Measurements from ENCODE around the gene GALNTL6. TPM values are rescaled to one million over a fixed set of nuclear protein-coding genes. Genes with fewer than 3 reads are reported as not detected.

The GALNTL6 gene
- polyA plus RNA-seq, 1 donor (not counting 4 experiments of a cell fraction or from before 2014, with no cell fraction given), result not detected

GRCh38 chr4:172978848-172979247, 1165.6 kb downstream of the GALNTL6 start:
- Histone ChIP-seq H3K79me2 (ENCODE audit: control insufficient read depth, insufficient read depth, low read length) (no peaks in the 10 kb centered on the region), H4K20me1 (ENCODE audit: control insufficient read depth, extremely low read depth, insufficient read depth, low read length) (no peaks in the 10 kb centered on the region), H3K4me2 (ENCODE audit: control insufficient read depth, extremely low read depth, insufficient read depth, low read depth, low read length) (no peak overlapping the region), H3K9me3 (ENCODE audit: control insufficient read depth, low read depth, low read length) (no peaks in the 10 kb centered on the region), H3K4me1 (ENCODE audit: control insufficient read depth, extremely low read depth, insufficient read depth, low read length) (peaks cover 11% of the 10 kb centered on the region), H3K9me1 (ENCODE audit: control insufficient read depth, extremely low read depth, insufficient read depth, low read length) (no peaks in the 10 kb centered on the region), H2AFZ (ENCODE audit: control insufficient read depth, low read length) (no peak overlapping the region), H3K27me3 (ENCODE audit: control insufficient read depth, extremely low read depth, insufficient read depth, low read length) (no peaks in the 10 kb centered on the region), H3K27ac (ENCODE audit: control insufficient read depth, insufficient read depth, low read length) (no peak overlapping the region), H3K36me3 (ENCODE audit: control insufficient read depth in 2 of 2, extremely low read depth in 1 of 2, insufficient read depth in 2 of 2, low read length in 2 of 2) (no peaks in the 10 kb centered on the region), H3K9ac (ENCODE audit: control insufficient read depth, extremely low read depth, insufficient read depth, low read length) (no peak overlapping the region), H3K4me3 (ENCODE audit: control insufficient read depth in 2 of 3, extremely low read depth in 1 of 3, insufficient read depth in 2 of 3, low read depth in 1 of 3, low read length in 3 of 3) (no peak overlapping the region)
- DNase-seq (ENCODE audit: low read depth, low spot score), result no peak
- dilution Hi-C loops (cut with MboI; ENCODE audit: extremely low pct_ligation_motif_present, low sequenced_read_pairs), result no loop called here
- no peak for FAIRE-seq
- no peak for TF ChIP-seq CTCF (optimal IDR thresholded peaks at IDR 0.05 in 1 of 3, IDR thresholded peaks at IDR 0.05 in 1 of 3, conservative IDR thresholded peaks at IDR 0.05 in 1 of 3; ENCODE audit: extremely low read depth in 1 of 3, insufficient read depth in 2 of 3, low read length in 3 of 3)
- no peak for TF ChIP-seq EZH2 (IDR thresholded peaks at IDR 0.05; ENCODE audit: low read length)

GRCh38 chr4:172979332-172979731, 1166.1 kb downstream of the GALNTL6 start:
- dilution Hi-C loops (cut with MboI; ENCODE audit: extremely low pct_ligation_motif_present, low sequenced_read_pairs), result no loop called here
- H3K4me2 ChIP-seq (ENCODE audit: control insufficient read depth, extremely low read depth, insufficient read depth, low read depth, low read length), result no peak overlapping the region
- no peak overlapping the region for H2AFZ ChIP-seq (ENCODE audit: control insufficient read depth, low read length)
- no peak for TF ChIP-seq EZH2 (IDR thresholded peaks at IDR 0.05; ENCODE audit: low read length)
- no peak for TF ChIP-seq CTCF (optimal IDR thresholded peaks at IDR 0.05 in 1 of 3, IDR thresholded peaks at IDR 0.05 in 1 of 3, conservative IDR thresholded peaks at IDR 0.05 in 1 of 3; ENCODE audit: extremely low read depth in 1 of 3, insufficient read depth in 2 of 3, low read length in 3 of 3)
- H3K36me3 ChIP-seq (ENCODE audit: control insufficient read depth in 2 of 2, extremely low read depth in 1 of 2, insufficient read depth in 2 of 2, low read length in 2 of 2), result no peaks in the 10 kb centered on the region
- no peaks in the 10 kb centered on the region for H3K9me1 ChIP-seq (ENCODE audit: control insufficient read depth, extremely low read depth, insufficient read depth, low read length)
- no peaks in the 10 kb centered on the region for H4K20me1 ChIP-seq (ENCODE audit: control insufficient read depth, extremely low read depth, insufficient read depth, low read length)
- no peaks in the 10 kb centered on the region for H3K9me3 ChIP-seq (ENCODE audit: control insufficient read depth, low read depth, low read length)
- no peak overlapping the region for H3K4me3 ChIP-seq (ENCODE audit: control insufficient read depth in 2 of 3, extremely low read depth in 1 of 3, insufficient read depth in 2 of 3, low read depth in 1 of 3, low read length in 3 of 3)
- no peak overlapping the region for H3K27ac ChIP-seq (ENCODE audit: control insufficient read depth, insufficient read depth, low read length)
- H3K27me3 ChIP-seq (ENCODE audit: control insufficient read depth, extremely low read depth, insufficient read depth, low read length), result no peaks in the 10 kb centered on the region
- FAIRE-seq (no peak), DNase-seq (ENCODE audit: low read depth, low spot score) (no peak)
- H3K4me1 ChIP-seq (ENCODE audit: control insufficient read depth, extremely low read depth, insufficient read depth, low read length), result peaks cover 11% of the 10 kb centered on the region
- H3K9ac ChIP-seq (ENCODE audit: control insufficient read depth, extremely low read depth, insufficient read depth, low read length), result no peak overlapping the region
- H3K79me2 ChIP-seq (ENCODE audit: control insufficient read depth, insufficient read depth, low read length), result no peaks in the 10 kb centered on the region

Data from keratinocyte (primary cell).